ENCODE measurements around the gene MUC5B. TPM values are rescaled to one million over a fixed set of nuclear protein-coding genes. Genes with fewer than 3 reads are reported as not detected.

The MUC5B gene
- total RNA-seq, 4 donors from 2014 or later: 0.44 TPM; not detected in 3

- no peak for ATAC-seq (ENCODE audit: low FRiP score)
- TF ChIP-seq CTCF (IDR thresholded peaks at IDR 0.05): no peak
- no peak for DNase-seq (ENCODE audit: low spot score)
These were observed 51.6 kb downstream of the MUC5B start for GRCh38 chr11:1274501-1274900.

GRCh38 chr11:1275021-1275420 lies 52.2 kb downstream of the MUC5B start:
- ATAC-seq (ENCODE audit: low FRiP score) (no peak), DNase-seq (ENCODE audit: low spot score) (no peak)
- no peak for TF ChIP-seq CTCF (IDR thresholded peaks at IDR 0.05)

- DNase-seq (ENCODE audit: low spot score) (no peak), ATAC-seq (ENCODE audit: low FRiP score) (no peak)
- TF ChIP-seq CTCF (IDR thresholded peaks at IDR 0.05): no peak
These were observed 53.4 kb downstream of the MUC5B start for GRCh38 chr11:1276041-1276790.

GRCh38 chr11:1276866-1277615 lies 54.2 kb downstream of the MUC5B start:
- ATAC-seq (ENCODE audit: low FRiP score) (no peak), DNase-seq (ENCODE audit: low spot score) (no peak)
- no peak for TF ChIP-seq CTCF (IDR thresholded peaks at IDR 0.05)

- TF ChIP-seq CTCF (IDR thresholded peaks at IDR 0.05): no peak
- DNase-seq (ENCODE audit: low spot score): no peak
- ATAC-seq (ENCODE audit: low FRiP score): no peak
These were observed 55.2 kb downstream of the MUC5B start for GRCh38 chr11:1277936-1278512.

- TF ChIP-seq CTCF (IDR thresholded peaks at IDR 0.05): no peak
- ATAC-seq (ENCODE audit: low FRiP score) (no peak), DNase-seq (ENCODE audit: low spot score) (no peak)
These were observed 56.2 kb downstream of the MUC5B start for GRCh38 chr11:1278766-1279673.
